GM12872 (cell line): ENCODE results near the gene PCDH18.

Source experiments
- CTCF ChIP-seq: IDR thresholded peaks from 3 replicates; pipeline ENCODE4 v1.5.1; 2011; ENCODE audit warnings: low read depth, mild to moderate bottlenecking, low read length, moderate library complexity; ENCODE audit not compliant: insufficient read depth

PCDH18 gene

GRCh38 chr4:137536789-137537561 lies 4.7 kb upstream of the PCDH18 start:
- TF ChIP-seq CTCF: no peak

GRCh38 chr4:137535718-137536117 lies 3.4 kb upstream of the PCDH18 start:
- no peak for TF ChIP-seq CTCF

GRCh38 chr4:137534516-137534915 lies 2.2 kb upstream of the PCDH18 start:
- TF ChIP-seq CTCF: no peak

- no peak for TF ChIP-seq CTCF
Observed at GRCh38 chr4:137533855-137534254, 1.6 kb upstream of the PCDH18 start.

- TF ChIP-seq CTCF: no peak
Observed at GRCh38 chr4:137532869-137533236, 559 bp upstream of the PCDH18 start.

GRCh38 chr4:137531168-137531985 lies 917 bp downstream of the PCDH18 start:
- no peak for TF ChIP-seq CTCF

GRCh38 chr4:137530176-137530575 lies 2.1 kb downstream of the PCDH18 start:
- no peak for TF ChIP-seq CTCF
